PC-3 (cell line): ENCODE results near the gene MCU.

ENCODE experiments used
- CTCF ChIP-seq: fragments of 300-600 bp; sonication (generic); conservative IDR thresholded peaks from 2 replicates; pipeline ENCODE4 v1.5.1; 2017; ENCODE audit warnings: antibody characterized with exemption, low read depth, mild to moderate bottlenecking, low read length
- EZH2phosphoT487 ChIP-seq: fragments of 300-600 bp; sonication (generic); IDR thresholded peaks from 2 replicates; pipeline ENCODE4 v1.6.1; 2018; ENCODE audit warnings: mild to moderate bottlenecking, antibody characterized with exemption, low read length, borderline replicate concordance

- no peak for TF ChIP-seq EZH2phosphoT487
- TF ChIP-seq CTCF, result no peak
Observed at GRCh38 chr10:72898616-72899015, 206.7 kb downstream of the MCU start.
